K562 (cell line): Measurements from ENCODE around the gene TBXAS1. TPM values are rescaled to one million over a fixed set of nuclear protein-coding genes. Genes with fewer than 3 reads are reported as not detected.

Source experiments
- ADNP ChIP-seq: fragments of 200-800 bp; sonication (Bioruptor generic); IDR thresholded peaks from 2 replicates; pipeline ENCODE4 v1.6.1; 2016; ENCODE audit warnings: missing genetic modification characterization, missing compliant biosample characterization
- BCOR ChIP-seq: fragments of 450-650 bp; IDR thresholded peaks from 2 replicates; pipeline ENCODE4 v1.6.1; 2016
- CBX5 ChIP-seq: IDR thresholded peaks from 2 replicates; pipeline ENCODE4 v1.6.1; 2014; ENCODE audit warnings: low read depth, borderline replicate concordance
- DACH1 ChIP-seq: fragments of 450-650 bp; IDR thresholded peaks from 2 replicates; pipeline ENCODE4 v1.6.1; 2018; ENCODE audit not compliant: partially characterized antibody
- EP400 ChIP-seq: fragments of 450-650 bp; IDR thresholded peaks from 2 replicates; pipeline ENCODE4 v1.6.1; 2017; ENCODE audit warnings: antibody characterized with exemption, mild to moderate bottlenecking, moderate library complexity
- ETV6 ChIP-seq, 3 experiments: fragments of 150-350 bp in 1 of 3; sonication (generic) in 1 of 3; formaldehyde crosslinking in 1 of 3; IDR thresholded peaks; 2 replicates each; pipeline versions ENCODE4 v1.6.1 to v1.8.0; 2014 to 2022; ENCODE audit warnings: borderline replicate concordance in 2 of 3, low read depth in 2 of 3, antibody characterized with exemption in 1 of 3, low read length in 1 of 3, mild to moderate bottlenecking in 1 of 3, missing genetic modification reagents in 1 of 3
- GABPA ChIP-seq: fragments of 200-800 bp; sonication (Bioruptor generic); conservative IDR thresholded peaks from 2 replicates; pipeline ENCODE4 v1.6.1; 2016; ENCODE audit warnings: low read depth, missing genetic modification characterization, missing compliant biosample characterization
- HDAC6 ChIP-seq: IDR thresholded peaks from 2 replicates; pipeline ENCODE4 v1.6.1; 2012; ENCODE audit warnings: low read depth, mild to moderate bottlenecking, control low read depth, inconsistent platforms, low read length, moderate library complexity
- KDM1A ChIP-seq, 2 experiments: fragments of 450-650 bp; IDR thresholded peaks; 2 replicates each; pipeline ENCODE4 v1.6.1; 2016; ENCODE audit warnings: mild to moderate bottlenecking in 2 of 2
- MCM7 ChIP-seq, 2 experiments: fragments of 450-650 bp; IDR thresholded peaks; 2 replicates each; pipeline ENCODE4 v1.6.1; 2016 to 2018
- PHF20 ChIP-seq: fragments of 450-650 bp; IDR thresholded peaks from 2 replicates; pipeline ENCODE4 v1.6.1; 2018; ENCODE audit not compliant: partially characterized antibody
- SMAD1 ChIP-seq: fragments of 150-350 bp; IDR thresholded peaks from 2 replicates; pipeline ENCODE4 v1.6.1; 2014; ENCODE audit warnings: low read length, low read depth; ENCODE audit not compliant: partially characterized antibody
- STAT5A ChIP-seq: IDR thresholded peaks from 2 replicates; pipeline ENCODE4 v1.6.1; 2012; ENCODE audit warnings: low read length, inconsistent platforms, borderline replicate concordance
- TAF7 ChIP-seq: fragments of 450-650 bp; IDR thresholded peaks from 2 replicates; pipeline ENCODE4 v1.6.1; 2016; ENCODE audit warnings: missing genetic modification characterization, missing compliant biosample characterization
- WHSC1 ChIP-seq: IDR thresholded peaks from one replicate; pipeline ENCODE4 v1.6.1; 2012; ENCODE audit warnings: low read length, control low read depth, inconsistent platforms
- ZNF431 ChIP-seq: sonication (generic); formaldehyde crosslinking; IDR thresholded peaks from 2 replicates; pipeline ENCODE4 v1.8.0; 2022; ENCODE audit warnings: mild to moderate bottlenecking, missing genetic modification reagents
- polyA plus RNA-seq, 8 experiments: library from polyadenylated mRNA; depleted of rRNA in 4 of 8; stranded (reverse) in 5 of 8; unstranded in 3 of 8; fragments of >200 nt; fragmentation: Nextera tagmentation in 2 of 8; fragmentation: Illumina TruSeq in 1 of 8; extraction: Ambion mirVana in 2 of 8; extraction: Trizol in 1 of 8; gene quantifications; 2 replicates each; pipeline versions ENCODE4 v1.2.1 to v1.2.3, GENCODE V29; 2011 to 2014; ENCODE audit warnings: inconsistent platforms in 1 of 8, missing spikeins in 1 of 8
- total RNA-seq, 7 experiments: library from RNA; depleted of rRNA in 6 of 7; stranded (reverse); fragments of >200 nt in 6 of 7; fragmentation: Illumina TruSeq in 2 of 7; extraction: Trizol in 2 of 7; gene quantifications; 2 replicates each; pipeline versions ENCODE4 v1.2.1 to v1.2.3, GENCODE V29; 2011 to 2021; ENCODE audit warnings: low replicate concordance in 1 of 7
- TF ChIP-seq, protein P1 (sequence below): fragments of 250-450 bp; sonication (Bioruptor Pico); IDR thresholded peaks from 2 replicates; pipeline ENCODE4 v1.5.0; 2020; ENCODE audit warnings: mild to moderate bottlenecking
- TF ChIP-seq, protein P2 (sequence below), 2 experiments: IDR thresholded peaks; 2 replicates each; pipeline ENCODE4 v1.6.1; 2012; ENCODE audit warnings: improper control_type of control experiment in 2 of 2, low read depth in 2 of 2, low read length in 2 of 2, borderline replicate concordance in 1 of 2
- TF ChIP-seq, protein P3 (sequence below): fragments of 250-450 bp; sonication (Bioruptor Pico); IDR thresholded peaks from 2 replicates; pipeline ENCODE4 v1.4.0; 2020
- TF ChIP-seq, protein P4 (sequence below): fragments of 250-450 bp; sonication (Bioruptor Pico); IDR thresholded peaks from 2 replicates; pipeline ENCODE4 v1.8.0; 2022; ENCODE audit warnings: inconsistent platforms, mild to moderate bottlenecking, moderate library complexity, borderline replicate concordance

The TBXAS1 gene
- total and polyA plus RNA-seq, 9 of the 15 experiments (the other 6 are each of a cell fraction or from before 2014, with no cell fraction given): 1.1 to 8.3 (median 1.9) TPM

DNA sequence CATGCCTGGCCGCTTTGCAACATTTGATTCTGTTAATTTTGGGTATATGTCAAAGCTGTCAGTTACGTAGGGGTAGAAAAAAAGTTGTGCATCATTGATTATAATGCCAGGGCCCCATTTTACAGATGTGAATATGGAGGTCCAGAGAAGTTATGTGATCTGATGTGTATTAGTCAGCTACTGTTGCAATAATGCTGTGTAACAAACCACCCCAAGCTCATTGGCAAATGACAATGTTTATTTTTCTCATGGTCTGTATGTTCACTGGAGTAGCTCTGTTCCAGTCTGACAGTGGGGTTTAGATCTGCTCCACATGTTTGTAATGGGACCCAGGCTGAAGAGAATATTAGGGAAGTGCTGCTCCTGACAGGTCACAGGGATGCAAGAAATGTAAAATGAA lies 19.2 kb downstream of the TBXAS1 start (continued):
- TF ChIP-seq, protein P1, sequence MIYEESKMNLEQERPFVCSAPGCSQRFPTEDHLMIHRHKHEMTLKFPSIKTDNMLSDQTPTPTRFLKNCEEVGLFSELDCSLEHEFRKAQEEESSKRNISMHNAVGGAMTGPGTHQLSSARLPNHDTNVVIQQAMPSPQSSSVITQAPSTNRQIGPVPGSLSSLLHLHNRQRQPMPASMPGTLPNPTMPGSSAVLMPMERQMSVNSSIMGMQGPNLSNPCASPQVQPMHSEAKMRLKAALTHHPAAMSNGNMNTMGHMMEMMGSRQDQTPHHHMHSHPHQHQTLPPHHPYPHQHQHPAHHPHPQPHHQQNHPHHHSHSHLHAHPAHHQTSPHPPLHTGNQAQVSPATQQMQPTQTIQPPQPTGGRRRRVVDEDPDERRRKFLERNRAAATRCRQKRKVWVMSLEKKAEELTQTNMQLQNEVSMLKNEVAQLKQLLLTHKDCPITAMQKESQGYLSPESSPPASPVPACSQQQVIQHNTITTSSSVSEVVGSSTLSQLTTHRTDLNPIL (CRISPR knock-in tag): no peak
- TF ChIP-seq WHSC1 (no peak), ETV6 (IDR thresholded peaks at IDR 0.05; ENCODE audit: borderline replicate concordance in 1 of 2, low read depth in 2 of 2, low read length in 1 of 2) (no peak), ETV6 (CRISPR knock-in tag; IDR thresholded peaks at IDR 0.05; ENCODE audit: borderline replicate concordance) (0 out of 2 replicates have a peak, but pooled peaks have one; percentile 28), TAF7 (no peak), DACH1 (no peak), CBX5 (peak; percentile 17; the same call in 1 of the 2 replicates), BCOR (peak; percentile 83), MCM7 (IDR thresholded peaks at IDR 0.05) (no peak), EP400 (no peak), GABPA (no peak), ADNP (tag) (peak; percentile 85), HDAC6 (no peak), KDM1A (IDR thresholded peaks at IDR 0.05) (peak in 1 of 2 experiments; percentile 63; a peak in 2 of 4 replicates), SMAD1 (no peak), ZNF431 (no peak), PHF20 (no peak), STAT5A (no peak)
- TF ChIP-seq, protein P2, sequence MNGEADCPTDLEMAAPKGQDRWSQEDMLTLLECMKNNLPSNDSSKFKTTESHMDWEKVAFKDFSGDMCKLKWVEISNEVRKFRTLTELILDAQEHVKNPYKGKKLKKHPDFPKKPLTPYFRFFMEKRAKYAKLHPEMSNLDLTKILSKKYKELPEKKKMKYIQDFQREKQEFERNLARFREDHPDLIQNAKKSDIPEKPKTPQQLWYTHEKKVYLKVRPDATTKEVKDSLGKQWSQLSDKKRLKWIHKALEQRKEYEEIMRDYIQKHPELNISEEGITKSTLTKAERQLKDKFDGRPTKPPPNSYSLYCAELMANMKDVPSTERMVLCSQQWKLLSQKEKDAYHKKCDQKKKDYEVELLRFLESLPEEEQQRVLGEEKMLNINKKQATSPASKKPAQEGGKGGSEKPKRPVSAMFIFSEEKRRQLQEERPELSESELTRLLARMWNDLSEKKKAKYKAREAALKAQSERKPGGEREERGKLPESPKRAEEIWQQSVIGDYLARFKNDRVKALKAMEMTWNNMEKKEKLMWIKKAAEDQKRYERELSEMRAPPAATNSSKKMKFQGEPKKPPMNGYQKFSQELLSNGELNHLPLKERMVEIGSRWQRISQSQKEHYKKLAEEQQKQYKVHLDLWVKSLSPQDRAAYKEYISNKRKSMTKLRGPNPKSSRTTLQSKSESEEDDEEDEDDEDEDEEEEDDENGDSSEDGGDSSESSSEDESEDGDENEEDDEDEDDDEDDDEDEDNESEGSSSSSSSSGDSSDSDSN (IDR thresholded peaks at IDR 0.05; ENCODE audit: borderline replicate concordance in 1 of 2, low read depth in 2 of 2, low read length in 2 of 2): no peak
- TF ChIP-seq, protein P3, sequence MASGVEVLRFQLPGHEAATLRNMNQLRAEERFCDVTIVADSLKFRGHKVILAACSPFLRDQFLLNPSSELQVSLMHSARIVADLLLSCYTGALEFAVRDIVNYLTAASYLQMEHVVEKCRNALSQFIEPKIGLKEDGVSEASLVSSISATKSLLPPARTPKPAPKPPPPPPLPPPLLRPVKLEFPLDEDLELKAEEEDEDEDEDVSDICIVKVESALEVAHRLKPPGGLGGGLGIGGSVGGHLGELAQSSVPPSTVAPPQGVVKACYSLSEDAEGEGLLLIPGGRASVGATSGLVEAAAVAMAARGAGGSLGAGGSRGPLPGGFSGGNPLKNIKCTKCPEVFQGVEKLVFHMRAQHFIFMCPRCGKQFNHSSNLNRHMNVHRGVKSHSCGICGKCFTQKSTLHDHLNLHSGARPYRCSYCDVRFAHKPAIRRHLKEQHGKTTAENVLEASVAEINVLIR (CRISPR knock-in tag): no peak
- TF ChIP-seq, protein P4, sequence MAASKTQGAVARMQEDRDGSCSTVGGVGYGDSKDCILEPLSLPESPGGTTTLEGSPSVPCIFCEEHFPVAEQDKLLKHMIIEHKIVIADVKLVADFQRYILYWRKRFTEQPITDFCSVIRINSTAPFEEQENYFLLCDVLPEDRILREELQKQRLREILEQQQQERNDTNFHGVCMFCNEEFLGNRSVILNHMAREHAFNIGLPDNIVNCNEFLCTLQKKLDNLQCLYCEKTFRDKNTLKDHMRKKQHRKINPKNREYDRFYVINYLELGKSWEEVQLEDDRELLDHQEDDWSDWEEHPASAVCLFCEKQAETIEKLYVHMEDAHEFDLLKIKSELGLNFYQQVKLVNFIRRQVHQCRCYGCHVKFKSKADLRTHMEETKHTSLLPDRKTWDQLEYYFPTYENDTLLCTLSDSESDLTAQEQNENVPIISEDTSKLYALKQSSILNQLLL (CRISPR knock-in tag): no peak
- TF ChIP-seq, all 486 proteins: peak for 9
